Activated CD4-positive, CD25-positive, alpha-beta regulatory T cell treated with anti-CD3 and anti-CD28 coated beads, Interleukin-2, amount 50 U/mL, for 72 hours (primary cell): ENCODE measurements around the gene RASA2.
"Not testable (repeated sequence)": the region's sequence is repeated elsewhere in the genome, so short reads cannot be mapped to it uniquely, and the experiment has no call there.

Experiments
- DNase-seq: peaks from one replicate; pipeline ENCODE4 v3.0.0; 2021

The RASA2 gene

GRCh38 chr3:141499965-141500364 lies 13.1 kb downstream of the RASA2 start:
- no peak for DNase-seq

- no peak for DNase-seq
Measured at GRCh38 chr3:141500397-141500796, 13.6 kb downstream of the RASA2 start.

- no peak for DNase-seq
Measured at GRCh38 chr3:141505166-141505565, 18.3 kb downstream of the RASA2 start.

GRCh38 chr3:141506071-141506470 lies 19.2 kb downstream of the RASA2 start:
- DNase-seq = no peak

- DNase-seq = no peak
Measured at GRCh38 chr3:141507392-141508066, 20.7 kb downstream of the RASA2 start.

- DNase-seq = no peak
Measured at GRCh38 chr3:141508067-141508436, 21.2 kb downstream of the RASA2 start.

- DNase-seq = no peak
Measured at GRCh38 chr3:141511361-141511760, 24.5 kb downstream of the RASA2 start.

GRCh38 chr3:141514382-141514781 lies 27.6 kb downstream of the RASA2 start:
- no peak for DNase-seq

- DNase-seq = no peak
Measured at GRCh38 chr3:141519587-141519986, 32.8 kb downstream of the RASA2 start.

- DNase-seq = no peak
Measured at GRCh38 chr3:141521781-141522180, 35.0 kb downstream of the RASA2 start.

GRCh38 chr3:141523615-141524375 lies 37.0 kb downstream of the RASA2 start:
- no peak for DNase-seq

GRCh38 chr3:141524988-141525387 lies 38.2 kb downstream of the RASA2 start:
- DNase-seq = no peak

GRCh38 chr3:141525814-141526213 lies 39.0 kb downstream of the RASA2 start:
- no peak for DNase-seq

GRCh38 chr3:141526709-141527108 lies 39.9 kb downstream of the RASA2 start:
- no peak for DNase-seq

- no peak for DNase-seq
Measured at GRCh38 chr3:141528800-141529199, 42.0 kb downstream of the RASA2 start.

- no peak for DNase-seq
Measured at GRCh38 chr3:141529256-141529655, 42.4 kb downstream of the RASA2 start.

GRCh38 chr3:141529717-141530414 lies 43.0 kb downstream of the RASA2 start:
- DNase-seq = no peak

GRCh38 chr3:141530415-141530768 lies 43.6 kb downstream of the RASA2 start:
- DNase-seq = no peak

- DNase-seq = no peak
Measured at GRCh38 chr3:141532609-141533008, 45.8 kb downstream of the RASA2 start.

GRCh38 chr3:141536017-141536416 lies 49.2 kb downstream of the RASA2 start:
- DNase-seq = not testable (repeated sequence)

- DNase-seq = no peak
Measured at GRCh38 chr3:141537856-141538255, 51.0 kb downstream of the RASA2 start.

GRCh38 chr3:141538568-141539240 lies 51.9 kb downstream of the RASA2 start:
- DNase-seq = no peak

- DNase-seq = no peak
Measured at GRCh38 chr3:141539431-141540187, 52.8 kb downstream of the RASA2 start.
